Stimulated activated effector memory CD8-positive, alpha-beta T cell treated with anti-CD3 and anti-CD28 coated beads, Interleukin-12 subunit alpha, Interleukin-12 subunit beta, amount 100 ng/mL, for 72 hours (primary cell): ENCODE data around the gene MCAT.

Source experiments
- ATAC-seq: fragments of 150-1000 bp; cut with Tn5 transposase; 2 replicates; pipeline ENCODE4 v1.10.0; 2021
- DNase-seq, 2 donors: peaks; one replicate each; pipeline ENCODE4 v3.0.0; 2021 to 2022; ENCODE audit warnings: low spot score in 2 of 2
- H3K27ac Mint-ChIP-seq: one replicate; pipeline ENCODE4 v1.8.0; 2022; ENCODE audit warnings: mild to moderate bottlenecking, mixed read lengths
- H3K36me3 Mint-ChIP-seq: one replicate; pipeline ENCODE4 v1.8.0; 2022; ENCODE audit warnings: mild to moderate bottlenecking, mixed read lengths
- H3K4me1 Mint-ChIP-seq: one replicate; pipeline ENCODE4 v1.8.0; 2022; ENCODE audit warnings: mixed read lengths
- H3K4me3 Mint-ChIP-seq: one replicate; pipeline ENCODE4 v1.8.0; 2022; ENCODE audit warnings: mild to moderate bottlenecking, mixed read lengths
- H3K9me3 Mint-ChIP-seq: one replicate; pipeline ENCODE4 v1.8.0; 2022; ENCODE audit warnings: mixed read lengths

Gene MCAT

DNA sequence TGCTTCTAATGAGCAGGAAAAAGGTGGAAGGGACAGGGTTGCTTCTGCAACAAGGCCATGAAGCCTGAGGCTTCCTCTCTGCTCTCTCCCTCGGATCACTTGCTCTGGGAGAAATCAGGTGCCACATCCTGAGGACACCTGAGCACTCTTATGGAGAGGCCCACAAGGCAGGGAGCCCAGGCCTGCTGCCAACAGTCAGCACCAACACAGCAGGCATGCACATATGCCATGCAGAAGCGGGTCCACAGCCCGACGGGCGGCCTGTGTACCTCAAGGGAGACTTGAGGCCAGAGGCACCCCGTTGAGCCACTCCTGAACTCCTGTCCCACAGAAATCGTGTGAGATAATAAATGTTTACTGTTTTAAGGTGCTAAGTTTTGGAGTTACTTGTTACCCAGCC is 34.3 kb upstream of the MCAT start:
- Mint-ChIP-seq H3K4me3 (no peak overlapping the region), H3K27ac (no peak overlapping the region), H3K36me3 (peaks cover 50% of the 10 kb centered on the region), H3K9me3 (no peaks in the 10 kb centered on the region), H3K4me1 (peaks cover 5% of the 10 kb centered on the region)
- no peak for ATAC-seq
- no peak for DNase-seq

DNA sequence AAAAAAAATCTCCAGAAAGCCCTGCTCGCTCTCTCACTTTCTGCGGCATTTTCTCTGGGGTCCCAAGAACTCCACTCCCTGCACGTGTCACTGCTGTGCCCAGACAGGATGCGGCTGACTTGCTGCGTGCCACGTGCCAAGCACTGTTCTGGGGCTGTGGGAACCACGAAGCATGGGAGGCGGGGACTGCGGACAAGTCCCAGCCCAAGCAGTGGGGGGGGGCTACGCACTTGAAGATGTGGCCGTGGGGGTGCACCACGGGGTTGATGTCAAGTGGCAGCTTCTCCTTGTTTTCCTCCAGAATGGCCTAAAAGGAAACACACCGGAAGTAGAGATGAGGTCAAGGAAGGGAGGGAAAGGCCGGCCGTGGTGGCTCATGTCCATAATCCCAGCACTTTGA is 32.9 kb upstream of the MCAT start:
- ATAC-seq (no peak), DNase-seq (no peak)
- peaks cover 62% of the 10 kb centered on the region for H3K36me3 Mint-ChIP-seq
- no peaks in the 10 kb centered on the region for H3K9me3 Mint-ChIP-seq
- no peak overlapping the region for H3K4me3 Mint-ChIP-seq
- no peak overlapping the region for H3K27ac Mint-ChIP-seq
- no peaks in the 10 kb centered on the region for H3K4me1 Mint-ChIP-seq

DNA sequence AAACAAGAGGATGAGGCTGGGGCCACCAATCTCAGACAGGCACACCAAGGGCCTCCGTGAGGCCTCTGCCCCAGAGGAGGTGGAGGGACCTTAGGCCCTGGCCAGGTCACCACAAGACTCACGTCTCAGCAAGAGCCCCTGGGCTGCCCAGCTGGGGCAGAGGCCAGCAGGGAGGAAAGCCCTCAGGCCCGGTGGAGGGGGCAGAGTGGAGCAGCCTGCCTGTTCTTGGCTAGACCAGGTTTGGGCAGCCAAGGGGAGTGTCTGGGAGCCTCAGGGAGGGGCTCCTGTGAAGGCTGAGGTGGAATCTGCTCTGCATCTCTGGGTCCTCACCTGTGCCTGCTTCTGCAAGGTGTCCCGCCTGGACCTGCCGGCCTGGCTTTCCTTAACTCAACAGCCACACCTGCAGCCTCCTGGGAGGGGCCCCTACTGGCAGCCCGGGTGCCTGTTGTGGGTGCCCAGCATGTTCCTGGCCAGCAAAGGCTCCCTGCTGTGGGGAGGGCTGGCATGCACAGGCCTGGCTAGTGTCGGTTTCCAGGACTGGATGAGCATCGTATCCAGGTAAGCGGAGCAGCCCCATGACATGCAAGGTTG is 31.8 kb upstream of the MCAT start:
- no peak for DNase-seq
- no peak overlapping the region for H3K27ac Mint-ChIP-seq
- no peaks in the 10 kb centered on the region for H3K4me1 Mint-ChIP-seq
- no peak for ATAC-seq
- no peaks in the 10 kb centered on the region for H3K9me3 Mint-ChIP-seq
- peaks cover 72% of the 10 kb centered on the region for H3K36me3 Mint-ChIP-seq
- no peak overlapping the region for H3K4me3 Mint-ChIP-seq

DNA sequence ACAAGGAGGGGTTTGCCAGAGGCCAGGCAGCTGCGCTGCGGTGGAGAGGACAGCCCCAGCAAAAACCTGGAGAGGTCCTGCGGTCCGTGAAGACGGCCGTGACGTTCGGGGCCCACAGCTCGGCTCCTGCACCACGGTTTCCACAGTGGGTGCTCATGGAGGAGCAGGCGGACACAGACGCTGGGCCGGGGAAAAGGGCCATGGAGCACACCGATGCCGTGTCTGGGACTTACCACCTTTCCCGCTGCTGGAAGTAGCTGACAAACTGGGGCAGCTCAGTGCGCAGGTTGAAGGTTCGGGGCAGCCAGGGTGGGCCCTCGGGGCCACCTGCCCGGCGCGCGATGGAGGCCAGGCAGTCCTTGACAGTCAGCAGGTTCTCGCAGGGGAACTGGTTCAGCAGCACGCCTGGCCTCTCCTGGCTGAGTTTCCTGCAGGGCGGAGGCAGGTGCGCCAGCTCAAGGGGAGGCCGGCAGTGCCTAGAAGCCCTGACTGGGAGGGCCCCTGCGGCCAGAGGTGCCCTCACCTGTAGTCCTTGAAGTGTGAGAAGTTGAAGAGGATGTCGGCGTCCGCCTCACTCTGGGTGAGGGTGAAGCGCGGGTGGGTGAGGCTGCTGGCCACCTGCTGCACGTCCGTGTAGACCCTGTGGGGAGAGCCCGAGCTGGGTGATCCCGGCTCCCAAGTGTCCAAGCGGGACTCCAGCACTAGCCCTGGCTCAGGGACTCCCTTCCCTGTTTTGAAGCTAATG is 30.9 kb upstream of the MCAT start:
- H3K9me3 Mint-ChIP-seq: no peaks in the 10 kb centered on the region
- H3K4me3 Mint-ChIP-seq: no peak overlapping the region
- no peaks in the 10 kb centered on the region for H3K4me1 Mint-ChIP-seq
- H3K36me3 Mint-ChIP-seq: peaks cover 70% of the 10 kb centered on the region
- no peak for DNase-seq
- no peak for ATAC-seq
- no peak overlapping the region for H3K27ac Mint-ChIP-seq

DNA sequence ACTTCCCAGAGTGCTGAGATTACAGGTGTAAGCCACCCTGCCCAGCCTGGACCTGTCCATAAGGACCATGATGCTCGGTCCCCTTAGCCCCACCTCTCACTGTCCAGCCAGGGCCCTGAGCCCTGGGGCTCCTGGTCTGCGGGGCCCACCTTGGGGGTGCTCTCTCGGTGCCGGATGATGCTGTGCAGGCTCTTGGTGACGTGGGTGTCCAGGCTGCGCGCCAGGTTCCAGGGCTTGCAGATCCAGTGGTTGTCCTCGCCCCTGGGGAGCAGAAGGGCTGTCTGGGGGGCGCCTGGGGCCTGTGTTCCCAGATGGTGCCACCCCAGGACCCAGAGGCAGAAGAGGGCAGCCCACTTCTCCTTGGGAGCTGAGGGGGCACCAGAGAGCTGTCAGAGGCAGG is 30.4 kb upstream of the MCAT start:
- no peaks in the 10 kb centered on the region for H3K4me1 Mint-ChIP-seq
- ATAC-seq (no peak), DNase-seq (no peak)
- no peak overlapping the region for H3K4me3 Mint-ChIP-seq
- peaks cover 65% of the 10 kb centered on the region for H3K36me3 Mint-ChIP-seq
- no peak overlapping the region for H3K27ac Mint-ChIP-seq
- no peaks in the 10 kb centered on the region for H3K9me3 Mint-ChIP-seq

DNA sequence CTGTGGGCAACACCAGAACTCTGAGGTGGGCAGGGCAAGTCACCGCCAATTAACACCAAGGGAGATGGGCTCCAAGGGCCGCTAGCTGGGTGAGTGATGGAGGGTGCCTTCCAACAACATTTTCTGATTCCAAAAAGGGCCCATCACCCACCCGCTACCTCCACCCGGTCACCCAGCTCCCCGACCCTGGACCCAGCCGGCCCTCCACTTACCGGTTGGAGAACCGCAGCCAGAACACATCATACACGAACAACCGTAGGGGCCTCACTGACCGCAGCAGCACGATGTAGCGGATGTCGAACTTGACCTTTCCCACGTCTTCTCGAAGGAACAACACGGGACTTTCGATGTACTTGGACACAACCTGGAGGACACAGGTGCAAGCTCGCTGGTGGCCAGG is 29.0 kb upstream of the MCAT start:
- Mint-ChIP-seq H3K27ac (no peak overlapping the region), H3K4me3 (no peak overlapping the region), H3K9me3 (no peaks in the 10 kb centered on the region), H3K4me1 (no peaks in the 10 kb centered on the region), H3K36me3 (peaks cover 59% of the 10 kb centered on the region)
- no peak for DNase-seq
- no peak for ATAC-seq

DNA sequence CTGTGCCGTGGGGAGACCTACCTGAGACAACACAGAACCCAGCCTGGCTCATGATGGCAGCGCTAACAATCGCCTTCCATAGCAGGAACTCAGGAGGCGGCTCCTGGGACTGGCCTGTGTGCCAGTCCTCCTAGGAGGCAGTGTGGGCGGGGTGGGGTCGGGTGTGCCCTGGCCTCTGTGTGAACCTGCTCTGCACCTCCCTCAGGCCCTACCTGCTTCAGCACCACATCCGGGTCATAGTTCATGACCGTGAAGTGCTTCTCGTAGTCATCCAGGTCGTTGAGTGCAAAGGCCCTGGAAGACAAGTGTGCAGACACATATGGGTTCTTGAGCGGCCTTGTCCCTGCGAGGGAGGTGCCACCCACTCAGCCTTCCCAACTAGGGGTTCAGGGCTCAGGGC is 28.4 kb upstream of the MCAT start:
- Mint-ChIP-seq H3K9me3 (no peaks in the 10 kb centered on the region), H3K27ac (no peak overlapping the region), H3K4me3 (no peak overlapping the region), H3K36me3 (peaks cover 54% of the 10 kb centered on the region), H3K4me1 (no peaks in the 10 kb centered on the region)
- no peak for ATAC-seq
- no peak for DNase-seq

DNA sequence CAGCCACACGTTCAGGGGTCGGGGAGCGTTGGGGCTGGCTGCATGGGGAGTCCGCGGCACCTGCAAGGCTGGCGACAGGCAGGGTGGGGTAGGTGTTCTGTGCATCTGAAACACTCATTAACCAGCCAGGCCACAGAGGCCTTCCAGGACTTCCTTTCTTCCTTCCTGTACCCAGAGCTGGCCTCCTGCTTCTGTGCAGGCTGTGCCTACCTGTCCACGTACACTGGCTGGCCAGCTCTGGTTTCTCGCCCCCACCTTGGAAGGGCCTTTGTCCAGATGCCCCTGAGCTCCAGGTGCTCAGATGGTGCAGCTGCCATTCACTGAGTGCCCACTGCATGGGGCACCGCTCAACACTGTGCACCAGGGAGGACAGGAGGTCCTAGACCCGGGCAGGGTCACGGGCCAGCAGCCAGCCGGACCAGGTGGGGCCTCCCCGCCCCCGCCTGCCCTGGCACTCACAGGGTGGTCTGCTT is 27.9 kb upstream of the MCAT start:
- ATAC-seq (peak; percentile 5), DNase-seq (no peak)
- no peaks in the 10 kb centered on the region for H3K4me1 Mint-ChIP-seq
- H3K9me3 Mint-ChIP-seq: no peaks in the 10 kb centered on the region
- peak overlapping the region; percentile 10 for H3K27ac Mint-ChIP-seq
- H3K4me3 Mint-ChIP-seq: no peak overlapping the region
- H3K36me3 Mint-ChIP-seq: peaks cover 49% of the 10 kb centered on the region

DNA sequence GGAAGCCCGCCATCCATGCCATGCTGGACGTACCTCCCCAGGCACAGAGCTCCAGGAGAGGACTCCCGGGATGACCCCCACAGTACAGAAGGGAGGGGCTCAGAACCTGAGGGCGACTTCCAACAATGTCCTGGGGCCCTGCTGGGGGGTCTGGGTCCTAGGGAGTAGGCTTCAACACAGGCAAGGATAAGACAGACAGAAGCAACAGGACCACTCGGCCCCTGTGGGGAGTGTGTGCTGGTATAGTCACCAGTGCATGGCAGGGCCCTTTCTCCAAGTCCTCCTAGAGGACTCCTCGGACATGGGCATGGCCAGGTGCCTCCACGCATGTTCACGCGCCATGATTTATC is 26.9 kb upstream of the MCAT start:
- ATAC-seq (no peak), DNase-seq (no peak)
- Mint-ChIP-seq H3K4me1 (no peaks in the 10 kb centered on the region), H3K4me3 (no peak overlapping the region), H3K36me3 (peaks cover 39% of the 10 kb centered on the region), H3K9me3 (no peaks in the 10 kb centered on the region), H3K27ac (no peak overlapping the region)

DNA sequence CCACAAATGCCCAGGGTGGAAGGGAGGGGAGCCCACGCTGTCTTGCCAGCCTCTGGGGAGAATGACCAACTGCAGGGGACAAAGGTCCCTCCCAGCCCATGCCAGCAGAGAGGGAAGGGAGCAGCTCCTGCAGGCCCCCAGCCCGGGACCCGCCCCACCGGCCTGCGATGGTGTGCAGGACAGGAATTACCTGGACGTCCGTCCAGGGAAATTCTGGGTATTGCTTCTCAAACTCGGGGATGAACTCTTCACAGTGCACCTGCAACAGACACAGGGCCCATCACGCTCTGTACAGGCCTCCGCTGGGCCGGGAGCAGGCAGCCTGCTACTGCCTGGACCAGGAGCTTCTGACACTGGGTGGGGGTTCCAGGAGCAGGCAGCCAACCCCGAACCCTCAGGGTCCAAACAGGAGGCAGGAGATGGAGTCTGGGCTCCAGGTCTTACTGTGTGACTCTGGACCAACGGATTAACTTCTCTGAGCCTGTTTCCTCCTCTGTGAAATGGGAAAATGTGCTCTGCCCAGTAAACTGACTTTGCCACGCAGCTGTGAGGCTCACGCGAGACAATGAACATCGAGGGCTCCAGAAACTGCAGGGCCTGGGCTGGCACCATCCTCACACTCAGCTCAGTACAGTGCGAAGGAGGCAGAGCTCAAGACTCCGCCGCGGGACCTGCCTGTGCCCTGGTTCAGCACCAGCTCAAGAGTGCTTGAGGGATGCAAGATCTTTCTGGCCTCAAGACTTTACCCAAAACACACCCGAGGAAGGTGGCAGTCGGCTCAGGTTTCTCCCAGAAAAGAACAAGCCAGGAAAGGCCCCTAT is 26.3 kb upstream of the MCAT start:
- no peak for ATAC-seq
- Mint-ChIP-seq H3K27ac (peak overlapping the region; percentile 68), H3K36me3 (peaks cover 40% of the 10 kb centered on the region), H3K4me3 (no peak overlapping the region), H3K4me1 (peaks cover 1% of the 10 kb centered on the region), H3K9me3 (no peaks in the 10 kb centered on the region)
- no peak for DNase-seq

DNA sequence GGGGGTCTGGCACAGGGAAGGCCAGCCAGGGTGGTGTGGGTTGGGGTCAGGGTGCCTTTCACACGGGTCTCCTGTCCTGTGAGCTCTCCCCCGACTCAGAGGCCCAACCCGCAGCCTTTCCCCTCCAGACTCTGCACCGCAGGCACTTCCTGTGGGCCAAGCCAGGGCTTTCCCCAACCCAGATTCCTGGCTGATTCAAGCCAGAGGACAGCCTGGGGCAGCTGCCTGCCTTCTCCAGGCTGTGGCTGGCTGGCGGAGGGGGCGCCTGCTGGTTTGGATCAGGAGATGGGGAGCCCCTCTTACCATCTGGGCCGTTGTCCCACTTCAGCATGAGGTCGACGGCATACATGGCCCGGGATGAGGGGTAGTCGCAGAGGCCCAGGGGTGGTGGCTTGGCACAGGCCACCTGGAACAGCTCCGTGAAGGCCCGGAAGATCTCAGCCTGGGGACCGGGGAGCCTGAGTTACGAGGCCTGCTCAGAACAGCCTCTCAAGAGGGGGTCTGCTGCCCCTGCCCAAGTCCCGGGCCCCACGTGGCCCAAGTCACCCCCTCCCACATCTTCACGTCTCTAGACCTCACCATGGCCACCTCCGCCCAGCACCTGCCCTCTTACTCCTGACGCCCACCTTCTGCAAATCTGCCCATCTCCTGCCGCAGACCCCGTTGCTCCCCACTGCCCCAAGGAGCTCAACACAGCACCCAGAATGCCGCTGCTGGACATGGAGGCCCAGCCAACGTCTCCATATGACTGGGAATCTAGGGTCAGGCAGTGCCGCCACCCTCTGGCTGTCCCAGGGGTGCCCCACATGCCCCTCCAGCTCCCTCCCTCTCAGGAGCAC is 25.5 kb upstream of the MCAT start:
- H3K4me1 Mint-ChIP-seq: peaks cover 7% of the 10 kb centered on the region
- H3K36me3 Mint-ChIP-seq: peaks cover 48% of the 10 kb centered on the region
- no peaks in the 10 kb centered on the region for H3K9me3 Mint-ChIP-seq
- ATAC-seq (no peak), DNase-seq (no peak)
- H3K27ac Mint-ChIP-seq: peak overlapping the region; percentile 68
- H3K4me3 Mint-ChIP-seq: no peak overlapping the region

DNA sequence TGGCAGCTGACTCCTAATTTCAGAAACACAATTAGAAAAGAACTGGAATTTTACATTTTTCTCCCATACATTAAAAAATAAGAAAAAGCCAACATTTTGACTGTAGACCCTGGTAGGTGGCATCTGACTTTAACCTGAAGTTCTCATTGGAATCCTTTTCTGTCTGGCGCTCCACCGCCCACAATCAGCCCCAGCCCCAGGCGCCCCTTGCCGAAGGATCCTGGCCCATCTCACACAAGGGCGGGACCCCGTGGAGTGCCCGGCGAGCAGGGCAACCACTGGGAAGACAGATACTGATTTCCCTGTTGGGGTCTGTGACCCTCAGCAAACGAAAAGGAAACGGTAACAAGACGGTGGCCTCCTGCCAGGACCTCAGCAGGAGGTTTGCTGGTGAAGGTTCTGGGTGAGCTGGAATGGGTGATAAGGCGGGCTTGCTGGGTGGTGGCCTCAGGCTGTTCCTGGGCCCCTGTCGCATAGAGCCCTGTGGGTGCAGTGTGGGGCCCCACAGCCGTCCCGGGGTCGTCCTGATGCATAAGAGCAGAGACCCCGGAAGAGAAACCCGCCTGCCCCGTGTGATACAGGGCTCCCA is 23.9 kb upstream of the MCAT start:
- Mint-ChIP-seq H3K4me3 (no peak overlapping the region), H3K27ac (no peak overlapping the region), H3K9me3 (no peaks in the 10 kb centered on the region), H3K4me1 (peaks cover 7% of the 10 kb centered on the region), H3K36me3 (peaks cover 37% of the 10 kb centered on the region)
- no peak for ATAC-seq
- DNase-seq: no peak

DNA sequence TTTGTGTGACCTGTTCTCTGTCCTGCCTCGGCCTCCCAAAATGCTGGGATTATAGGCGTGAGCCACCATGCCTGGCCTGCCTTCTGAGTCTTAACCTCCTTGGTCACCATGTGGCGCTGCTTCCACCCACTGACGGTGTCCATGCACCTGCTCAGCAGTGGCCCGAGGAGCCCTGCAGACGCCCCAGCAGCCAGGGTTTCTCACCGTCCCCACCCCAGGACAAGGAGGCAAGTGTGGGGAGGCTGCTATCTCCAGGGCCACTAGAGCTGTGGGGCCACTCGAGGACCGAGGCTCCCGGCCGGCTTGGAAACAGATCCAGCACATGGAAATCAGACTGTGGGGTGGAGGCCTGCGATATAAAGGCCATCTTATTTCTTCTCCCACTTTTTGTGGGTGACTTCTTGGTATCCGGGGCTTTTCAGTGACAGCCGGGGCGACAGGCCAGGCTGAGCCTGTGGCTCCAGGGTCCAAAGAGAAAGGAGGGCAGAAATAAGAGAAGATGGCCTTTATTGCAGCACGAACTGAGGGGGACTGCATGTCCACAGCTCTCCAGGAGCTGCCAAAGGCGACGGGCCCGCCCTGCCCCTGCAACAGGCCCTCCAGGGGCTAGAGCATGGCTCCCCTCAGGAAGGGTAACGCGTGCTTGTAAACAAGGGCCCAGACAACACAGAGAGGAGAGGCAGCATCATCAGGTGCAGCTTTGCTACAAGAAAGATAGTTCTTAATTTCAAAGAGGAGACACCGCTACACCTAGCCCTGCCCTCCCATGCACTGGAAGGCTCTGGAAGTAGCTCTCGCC is 23.1 kb upstream of the MCAT start:
- H3K36me3 Mint-ChIP-seq: peaks cover 39% of the 10 kb centered on the region
- H3K9me3 Mint-ChIP-seq: no peaks in the 10 kb centered on the region
- H3K27ac Mint-ChIP-seq: no peak overlapping the region
- no peak overlapping the region for H3K4me3 Mint-ChIP-seq
- peaks cover 7% of the 10 kb centered on the region for H3K4me1 Mint-ChIP-seq
- ATAC-seq (no peak), DNase-seq (no peak)

DNA sequence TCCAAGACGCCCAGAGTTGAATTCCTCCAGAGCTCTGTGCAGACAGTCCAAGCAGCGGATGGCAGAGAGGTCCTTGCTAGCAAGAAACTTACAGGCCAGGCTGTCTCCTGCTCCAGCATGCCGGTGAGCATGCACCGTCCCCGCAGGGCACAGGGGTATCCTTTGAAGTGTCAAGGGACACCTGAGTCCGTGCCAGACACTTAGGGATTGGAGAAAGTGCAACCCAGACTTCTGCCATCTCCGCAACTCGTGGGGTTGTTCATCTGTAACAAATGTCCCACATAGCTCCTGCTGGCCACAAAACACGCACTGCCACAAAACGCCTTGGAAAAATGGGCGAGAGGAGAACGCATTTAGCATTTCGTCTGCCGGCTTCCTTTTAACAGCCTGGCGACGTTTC is 21.4 kb upstream of the MCAT start:
- no peak for DNase-seq
- peaks cover 28% of the 10 kb centered on the region for H3K36me3 Mint-ChIP-seq
- H3K4me1 Mint-ChIP-seq: peaks cover 7% of the 10 kb centered on the region
- peak overlapping the region; percentile 46 for H3K27ac Mint-ChIP-seq
- ATAC-seq: no peak
- H3K4me3 Mint-ChIP-seq: no peak overlapping the region
- no peaks in the 10 kb centered on the region for H3K9me3 Mint-ChIP-seq
